GM20000 (cell line): Measurements from ENCODE around the gene ARHGDIG.

Experiments used
- DNase-seq: peaks from one replicate; pipeline ENCODE4 v3.0.0; 2012; ENCODE audit warnings: low spot score
- CTCF ChIP-seq: IDR thresholded peaks from 2 replicates; pipeline ENCODE4 v1.5.1; 2012; ENCODE audit warnings: mild to moderate bottlenecking, control low read depth; ENCODE audit errors: extremely low read depth, missing control alignments

ARHGDIG gene

GRCh38 chr16:270381-271255, 9.8 kb upstream of the ARHGDIG start:
- TF ChIP-seq CTCF = no peak
- DNase-seq = no peak

GRCh38 chr16:272633-273546, 7.5 kb upstream of the ARHGDIG start:
- no peak for TF ChIP-seq CTCF
- DNase-seq = no peak

- no peak for DNase-seq
- no peak for TF ChIP-seq CTCF
Observed at GRCh38 chr16:273547-274421, 6.6 kb upstream of the ARHGDIG start.

GRCh38 chr16:275041-275641, 5.2 kb upstream of the ARHGDIG start:
- DNase-seq = no peak
- no peak for TF ChIP-seq CTCF

GRCh38 chr16:275786-276232, 4.6 kb upstream of the ARHGDIG start, which contains the start of gene RGS11:
TSS of gene RGS11 (minus strand) at chr16:275944. CDS start at chr16:275911, 33 bp downstream.
- no peak for TF ChIP-seq CTCF
- no peak for DNase-seq

- TF ChIP-seq CTCF = no peak
- DNase-seq = no peak
Observed at GRCh38 chr16:276426-277077, 3.8 kb upstream of the ARHGDIG start.
